ENCODE results near the gene KXD1.
A peak's percentile ranks its signal among the peaks of the same experiment; 100 is the strongest.
"Not testable (repeated sequence)": the region's sequence is repeated elsewhere in the genome, so short reads cannot be mapped to it uniquely, and the experiment has no call there.

The KXD1 gene

DNA sequence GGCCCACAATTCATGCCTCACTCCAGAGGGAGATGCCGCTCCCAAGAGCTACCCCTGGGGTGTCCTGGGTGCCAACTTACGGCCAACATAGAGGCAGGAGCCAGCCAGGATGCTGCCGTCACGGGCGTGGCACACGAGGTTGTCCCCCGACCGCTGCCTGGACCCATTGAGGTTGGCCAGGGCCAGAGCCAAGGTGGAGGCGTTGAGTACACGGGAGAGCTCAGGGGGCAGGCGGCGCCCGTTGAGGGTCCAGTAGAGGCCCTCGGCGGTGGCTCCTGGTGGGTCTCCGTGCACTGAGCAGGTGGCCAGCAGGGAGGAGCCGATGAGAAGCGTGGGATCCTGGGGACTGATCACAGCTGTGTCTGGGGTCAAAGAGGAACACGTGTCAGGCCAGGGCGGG is 41.8 kb downstream of the KXD1 start:
- no peak overlapping the region for H3K4me3 ChIP-seq (ENCODE audit: low read depth, low read length)

DNA sequence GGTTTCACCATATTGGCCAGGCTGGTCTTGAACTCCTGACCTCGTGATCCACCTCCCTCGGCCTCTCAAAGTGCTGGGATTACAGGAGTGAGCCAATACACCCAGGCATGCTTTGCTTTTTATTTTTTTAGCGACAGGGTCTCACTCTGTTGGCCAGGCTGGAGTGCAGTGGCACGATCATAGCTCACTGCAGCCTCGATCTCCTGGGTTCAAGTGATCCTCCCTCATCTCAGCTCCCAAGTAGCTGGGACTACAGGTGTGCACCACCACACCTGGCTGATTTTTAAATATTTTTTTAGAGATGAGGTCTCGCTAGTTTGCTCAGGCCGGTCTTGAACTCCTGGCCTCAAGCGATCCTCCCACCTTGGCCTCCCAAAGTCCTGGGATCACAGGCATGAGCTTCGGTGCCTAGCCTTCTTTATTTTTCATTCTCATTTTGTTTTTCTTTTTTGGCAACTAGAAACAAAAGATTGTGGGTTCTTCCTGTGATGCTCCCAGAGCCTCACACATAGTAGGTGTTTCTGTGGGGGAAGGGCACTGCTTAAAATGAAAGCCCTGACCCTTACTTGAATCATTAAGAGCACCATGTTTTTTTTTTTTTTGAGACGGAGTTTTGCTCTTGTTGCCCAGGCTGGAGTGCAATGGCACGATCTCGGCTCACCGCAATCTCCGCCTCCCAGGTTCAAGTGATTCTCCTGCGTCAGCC is 43.2 kb downstream of the KXD1 start:
- H3K4me3 ChIP-seq (ENCODE audit: low read depth, low read length): not testable (repeated sequence)

DNA sequence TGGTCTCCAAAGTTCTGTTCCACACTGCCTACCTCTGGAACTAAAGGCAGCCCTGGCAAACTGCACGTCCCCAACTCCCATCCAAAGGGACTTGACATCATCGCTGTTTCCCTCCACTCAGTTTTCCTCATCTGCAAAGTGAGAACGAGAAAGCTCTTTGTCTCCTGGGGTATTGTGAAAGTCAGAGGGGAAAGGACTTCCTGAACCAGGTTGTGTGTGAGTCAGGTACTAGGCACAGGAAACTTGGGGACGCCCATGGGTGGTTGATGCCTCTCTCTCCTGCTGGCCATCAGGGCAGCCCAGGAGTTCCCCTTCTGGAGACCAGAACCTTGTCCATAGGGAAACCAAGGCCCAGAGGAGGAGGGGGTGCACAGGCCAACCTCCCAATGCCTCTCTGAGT is 44.2 kb downstream of the KXD1 start:
- no peak overlapping the region for H3K4me3 ChIP-seq (ENCODE audit: low read depth, low read length)

DNA sequence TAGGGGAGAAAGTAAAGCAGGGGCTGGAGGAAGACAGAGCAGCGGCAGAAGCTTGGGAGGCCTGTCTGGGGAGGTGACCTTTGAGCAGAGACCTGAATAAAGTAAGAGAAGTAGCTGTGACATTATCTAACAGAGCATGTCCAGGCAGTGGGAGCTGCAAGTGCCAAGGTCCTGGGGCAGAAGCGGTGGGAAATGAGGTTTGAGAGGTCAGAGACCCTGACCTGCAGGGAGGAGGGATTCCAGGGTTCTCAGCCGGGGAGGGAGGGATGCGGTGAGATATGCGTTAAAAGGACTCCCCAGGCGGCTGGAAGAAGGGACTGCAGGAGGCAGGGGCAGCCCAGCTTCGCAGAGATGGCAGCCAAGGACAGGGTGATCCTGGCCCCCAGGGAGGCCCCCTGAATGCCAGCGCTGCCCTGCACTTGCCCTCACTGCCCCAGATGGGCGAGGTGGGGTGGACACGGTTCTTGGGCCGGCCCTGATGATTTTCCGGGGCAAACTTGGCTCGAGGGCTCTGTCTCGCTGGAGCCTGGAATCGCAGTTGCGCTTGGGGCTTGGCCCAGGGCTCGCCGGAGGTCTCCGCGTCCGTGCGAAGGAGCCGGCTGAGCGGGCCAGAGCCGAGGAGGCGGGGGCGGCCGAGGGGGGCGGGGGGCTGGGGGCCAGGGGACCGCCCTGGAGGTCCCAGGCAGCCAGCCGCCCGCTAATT is 45.7 kb downstream of the KXD1 start:
- no peak overlapping the region for H3K4me3 ChIP-seq (ENCODE audit: low read depth, low read length)

DNA sequence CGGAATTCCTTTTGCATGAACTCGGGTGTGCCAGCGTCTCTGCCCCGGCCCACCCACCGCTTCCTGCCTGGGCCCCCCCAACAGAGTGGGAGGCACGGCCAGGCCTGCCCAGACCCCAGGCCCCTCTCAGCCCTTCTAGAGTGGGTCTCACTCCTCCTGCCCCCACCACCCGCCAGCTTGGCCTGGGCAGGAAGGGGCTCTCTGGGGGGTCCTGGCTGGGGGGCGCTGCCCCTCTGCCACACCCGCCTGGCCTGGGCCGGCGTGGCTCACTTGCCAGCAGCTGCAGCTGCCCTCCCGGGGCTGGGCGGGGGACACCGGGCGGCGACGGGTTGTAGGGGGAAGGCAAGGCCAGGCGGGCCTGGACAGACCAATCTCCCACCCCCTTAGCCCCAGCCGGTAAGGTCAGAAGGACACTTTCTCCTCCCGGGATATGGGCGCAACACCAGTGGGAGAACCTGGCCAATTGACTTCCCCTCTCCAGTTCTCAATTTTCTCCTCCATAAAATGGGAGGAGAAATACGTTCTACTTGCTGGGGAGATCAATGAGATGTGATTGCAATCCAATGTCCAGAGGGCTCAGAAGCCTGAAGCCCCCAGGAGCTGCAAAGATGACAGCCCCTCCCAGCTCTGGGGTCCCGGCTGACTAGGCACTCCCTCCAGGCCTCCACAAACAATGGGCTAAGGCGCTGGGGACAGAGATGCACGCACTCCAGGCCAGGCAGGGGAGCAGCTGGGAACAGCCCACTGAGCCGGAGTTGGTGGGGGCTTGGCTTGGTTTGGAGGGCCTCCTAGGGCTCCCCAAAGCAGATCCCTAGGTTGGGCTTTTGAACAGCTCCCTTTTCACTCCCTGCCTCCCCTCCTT is 46.5 kb downstream of the KXD1 start:
- peak overlapping the region; percentile 1 for H3K4me3 ChIP-seq (ENCODE audit: low read depth, low read length)

DNA sequence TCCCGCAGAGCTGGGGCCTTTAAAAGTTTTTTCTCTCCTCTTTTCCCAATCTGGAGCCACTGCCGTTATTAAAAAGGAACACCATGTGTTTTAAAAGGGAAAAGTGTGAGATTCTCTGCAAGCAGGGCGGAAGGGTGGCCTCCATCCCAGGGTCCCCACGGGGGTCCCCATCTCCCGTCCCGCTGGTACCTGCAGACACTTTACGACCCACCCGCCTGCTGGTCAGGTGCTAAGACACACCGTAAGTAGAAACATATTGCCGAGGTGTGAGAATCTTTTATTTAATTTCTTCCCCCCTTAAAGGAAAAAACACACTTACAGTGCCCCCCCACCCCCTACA is 47.1 kb downstream of the KXD1 start:
- H3K4me3 ChIP-seq (ENCODE audit: low read depth, low read length): peak overlapping the region; percentile 1

DNA sequence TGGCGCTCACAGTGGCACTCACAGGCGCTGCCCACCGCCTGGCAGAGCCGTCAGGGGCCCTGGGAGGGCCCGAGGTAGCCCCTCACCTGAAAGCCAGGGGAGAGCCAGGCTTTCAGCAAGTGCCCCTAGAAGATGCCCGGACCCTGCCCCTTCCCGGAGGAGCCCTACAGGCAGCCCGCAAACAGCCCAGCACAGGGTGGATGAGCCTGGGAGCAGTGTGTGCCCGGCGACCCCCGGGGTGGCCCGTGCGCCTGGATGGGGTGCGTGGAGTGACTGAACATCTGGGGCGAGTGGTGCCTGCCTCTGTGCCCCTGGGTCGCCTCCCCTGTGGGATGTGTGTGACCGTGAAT is 47.5 kb downstream of the KXD1 start:
- peak overlapping the region; percentile 35 for H3K4me3 ChIP-seq (ENCODE audit: low read depth, low read length)

DNA sequence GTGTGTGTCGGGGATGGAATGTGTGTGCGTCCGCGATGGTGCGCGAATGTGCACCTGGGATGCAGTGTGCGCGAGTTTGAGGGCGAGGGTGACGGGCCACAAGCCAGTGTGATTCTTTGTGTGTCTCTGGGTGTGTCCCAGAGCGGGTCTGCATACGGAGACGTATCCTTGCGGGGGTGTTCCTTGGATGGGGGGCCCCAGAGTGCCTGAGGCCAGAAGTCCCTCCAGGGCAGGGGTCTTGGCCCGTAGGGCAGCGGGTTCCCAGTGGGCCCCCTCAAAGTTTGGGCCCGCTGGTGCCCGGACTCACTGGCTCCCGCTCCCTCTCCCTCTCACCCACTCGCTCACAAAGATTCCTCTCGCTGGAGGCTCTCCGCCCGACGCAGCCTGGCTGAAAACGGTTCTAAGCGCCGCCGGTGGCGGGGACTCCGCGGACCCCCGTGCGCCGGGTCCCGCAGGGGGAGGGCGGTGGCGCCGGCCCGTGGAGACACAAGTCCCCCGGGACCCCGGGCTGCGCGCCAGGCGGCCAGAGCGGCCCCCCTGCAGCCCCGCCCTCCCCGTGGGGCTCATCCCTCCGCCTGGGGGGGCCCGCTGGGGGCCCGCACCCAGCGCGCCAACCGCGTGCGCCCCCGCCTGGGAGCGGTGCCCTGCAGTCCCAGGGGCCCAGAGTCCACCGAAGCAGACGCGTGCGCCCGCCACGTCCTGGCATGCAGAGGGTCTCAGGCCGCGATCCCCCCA is 48.0 kb downstream of the KXD1 start:
- peak overlapping the region; percentile 35 for H3K4me3 ChIP-seq (ENCODE audit: low read depth, low read length)

DNA sequence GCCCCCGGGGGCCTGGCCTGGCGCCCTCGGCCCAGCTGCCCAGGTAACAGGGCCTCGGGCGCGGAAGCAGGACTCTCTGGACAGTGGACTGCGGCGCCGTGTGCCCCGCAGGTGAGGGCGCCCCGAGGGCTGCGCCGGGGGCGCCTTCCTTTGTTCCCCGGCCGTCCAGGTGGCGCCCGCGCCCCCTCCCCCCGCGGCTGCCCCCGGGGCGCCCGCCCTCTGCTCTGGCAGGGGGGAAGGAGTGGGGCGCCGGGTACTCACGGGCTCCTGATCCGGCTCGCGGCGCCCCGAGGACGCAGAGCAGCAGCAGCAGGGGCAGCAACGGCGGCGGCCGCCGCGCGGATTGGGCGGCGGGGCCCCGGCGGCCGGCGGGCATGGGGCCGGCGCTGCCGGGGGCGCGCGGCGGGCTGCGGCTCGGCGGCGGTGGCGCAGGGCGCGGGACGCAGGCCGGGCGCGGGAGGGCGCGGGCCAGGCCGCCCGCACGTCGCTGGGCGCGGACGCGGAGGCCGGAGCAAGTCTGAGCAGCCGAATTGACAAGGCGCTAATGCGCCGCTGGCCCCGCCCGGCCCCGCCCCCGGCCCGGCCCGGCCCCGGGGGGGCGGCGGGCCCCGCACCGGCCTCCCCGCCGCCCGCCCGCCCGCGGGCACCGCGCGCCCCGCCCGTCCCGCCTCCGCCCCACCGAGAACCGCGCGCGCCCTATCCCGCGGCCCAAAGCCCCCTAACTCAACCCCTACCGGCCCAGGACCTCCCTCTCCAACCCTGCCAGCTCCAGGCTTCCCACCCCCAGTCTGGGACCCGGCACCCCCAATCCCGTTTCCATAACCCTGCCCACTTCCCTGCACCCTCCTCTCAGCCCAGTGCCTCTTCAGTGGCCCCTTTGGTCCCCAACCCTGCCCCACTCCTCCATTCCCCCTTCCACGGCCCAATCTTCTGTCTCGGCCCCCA is 48.9 kb downstream of the KXD1 start, which contains the start of gene CRLF1:
CRLF1 (minus strand) TSS at position 519 of the 945 bp plus-strand sequence; CDS start at position 376, 143 bp downstream.
- H3K4me3 ChIP-seq (ENCODE audit: low read depth, low read length): peak within 1 kb of the TSS; percentile 35

DNA sequence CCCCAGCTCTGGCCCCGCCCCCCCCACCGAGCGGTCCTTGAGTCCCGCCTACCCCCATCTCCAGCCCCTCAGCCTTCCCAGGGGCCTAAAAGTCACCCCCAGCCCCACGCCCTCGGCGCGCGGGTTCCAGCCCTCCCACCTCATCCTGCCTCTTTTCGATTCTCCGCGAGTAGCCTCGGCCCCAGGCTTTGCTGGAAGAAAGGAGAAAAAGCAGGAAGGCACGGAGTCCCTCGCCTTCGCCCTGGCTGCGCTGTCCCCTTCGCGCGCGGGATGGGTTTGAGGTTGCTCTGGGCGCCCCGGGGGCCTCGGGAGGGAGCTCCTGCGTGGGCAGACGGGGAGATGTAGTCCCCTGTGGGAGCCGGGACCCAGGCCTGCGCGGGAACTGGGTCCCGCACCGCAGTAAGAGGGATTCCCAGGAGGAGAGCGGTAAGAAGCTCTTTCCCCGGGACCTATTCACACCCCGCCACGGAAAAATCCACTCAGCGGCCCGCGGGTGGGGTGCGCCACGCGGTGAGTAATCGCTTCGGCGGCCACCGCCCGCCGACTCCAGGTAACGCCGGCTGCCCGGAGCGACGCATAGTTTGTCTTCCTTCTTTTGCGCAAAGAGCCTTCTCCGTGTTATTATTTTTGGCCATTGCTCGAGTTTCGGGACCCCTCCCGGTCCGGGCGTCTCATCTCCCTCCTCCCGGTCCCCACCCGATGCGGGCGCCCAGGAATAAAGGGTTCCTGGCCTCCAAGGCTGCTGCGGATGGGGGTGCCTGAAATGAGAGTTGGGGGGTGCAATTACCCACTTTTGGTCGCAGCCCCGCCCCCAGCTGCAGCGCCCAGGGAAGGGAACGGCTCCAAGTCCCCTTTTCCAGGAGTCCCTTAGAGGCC is 49.8 kb downstream of the KXD1 start:
- peak overlapping the region; percentile 17 for H3K4me3 ChIP-seq (ENCODE audit: low read depth, low read length)

DNA sequence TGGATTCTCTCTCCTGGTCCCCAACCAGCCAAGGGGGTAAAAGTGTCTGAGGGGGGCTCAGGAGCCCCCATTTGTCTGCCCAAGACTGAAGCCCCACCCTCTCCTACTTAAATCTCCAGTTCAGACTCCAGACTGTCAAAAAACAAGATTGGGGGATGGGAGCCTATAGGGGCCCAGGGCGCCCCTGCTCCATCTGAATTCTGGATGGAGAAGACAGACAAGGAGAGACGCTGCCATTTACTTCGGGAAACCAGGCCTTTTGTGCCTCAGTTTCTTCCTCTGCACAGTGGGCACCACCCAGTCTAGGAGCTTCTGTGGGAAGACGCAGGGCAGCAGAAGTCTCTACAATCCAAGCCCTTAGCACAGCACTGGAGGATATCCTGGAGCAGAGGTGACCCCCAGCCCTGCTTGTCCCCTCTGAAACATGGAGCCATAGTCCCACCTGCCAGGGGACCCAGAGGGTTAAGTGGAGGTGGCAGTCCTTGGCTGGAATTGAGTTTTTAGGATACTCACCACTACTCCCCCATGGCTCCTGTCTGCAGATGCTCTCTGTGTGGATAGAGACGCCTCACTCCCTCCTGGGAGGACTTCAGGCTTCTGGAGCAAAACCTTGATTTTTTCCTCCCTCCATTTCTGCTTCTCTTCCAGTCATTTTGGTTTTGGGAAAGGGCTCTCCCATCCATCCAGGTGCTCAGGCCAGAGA is 50.6 kb downstream of the KXD1 start:
- H3K4me3 ChIP-seq (ENCODE audit: low read depth, low read length): no peak overlapping the region

DNA sequence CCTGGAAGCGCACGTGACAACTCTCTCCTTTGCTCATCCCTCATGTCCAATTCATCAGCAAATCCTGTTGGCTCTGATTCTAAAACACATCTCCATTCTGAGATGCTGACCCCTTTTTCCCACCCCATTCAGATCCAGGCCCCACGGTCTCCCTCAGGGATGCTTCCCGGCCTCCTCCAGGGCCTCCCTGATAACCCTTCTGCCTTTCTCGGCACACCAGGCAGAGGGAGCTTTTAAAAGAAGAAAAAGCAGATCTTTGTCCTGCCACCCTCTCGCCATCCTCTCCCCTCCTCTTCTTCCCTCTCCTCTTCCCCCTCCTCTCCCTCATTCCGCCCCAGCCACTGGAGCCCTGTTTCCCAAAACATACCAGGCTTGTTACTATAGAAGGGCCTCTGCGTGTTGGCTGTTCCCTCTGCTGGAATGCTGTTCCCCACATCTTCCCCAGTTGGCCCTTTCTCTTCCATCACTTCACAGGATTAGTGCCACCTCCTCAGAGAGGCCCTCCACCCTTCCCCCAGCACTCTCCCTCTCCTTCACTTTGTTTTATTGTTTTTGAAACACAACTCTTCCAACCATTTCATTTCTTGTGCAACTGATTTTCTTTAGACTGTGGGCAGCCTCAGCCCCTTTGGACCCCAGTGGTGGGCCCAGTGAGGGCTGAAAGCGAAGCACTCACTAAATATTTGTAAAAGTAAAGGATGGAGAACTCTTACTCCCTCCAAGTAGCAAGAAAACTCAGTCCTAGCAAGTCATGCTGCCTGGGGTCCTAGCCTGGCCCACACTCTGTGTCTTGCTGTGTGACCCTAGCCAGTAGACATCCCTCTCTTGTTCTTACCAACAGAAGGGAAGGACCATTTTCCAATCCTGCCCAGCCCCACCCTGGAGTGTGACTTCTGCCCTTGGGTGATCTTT is 51.4 kb downstream of the KXD1 start:
- H3K4me3 ChIP-seq (ENCODE audit: low read depth, low read length): no peak overlapping the region

DNA sequence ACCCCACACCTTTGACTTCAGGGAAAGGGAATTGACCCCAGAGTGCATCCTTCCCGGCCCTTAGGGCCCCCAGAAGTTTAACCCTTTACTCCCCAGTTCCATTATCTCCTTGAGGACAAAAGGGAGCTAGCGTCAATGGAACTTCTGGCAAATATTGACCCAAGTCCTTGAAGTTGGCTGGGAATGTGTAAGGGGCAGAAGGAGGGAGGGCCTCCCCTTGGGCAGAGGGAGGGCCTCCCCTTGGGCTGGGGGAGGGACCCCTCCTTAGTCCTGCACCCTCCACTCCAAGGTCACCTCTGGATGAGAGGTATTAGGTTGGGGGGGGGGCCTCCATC is 52.0 kb downstream of the KXD1 start:
- no peak overlapping the region for H3K4me3 ChIP-seq (ENCODE audit: low read depth, low read length)

DNA sequence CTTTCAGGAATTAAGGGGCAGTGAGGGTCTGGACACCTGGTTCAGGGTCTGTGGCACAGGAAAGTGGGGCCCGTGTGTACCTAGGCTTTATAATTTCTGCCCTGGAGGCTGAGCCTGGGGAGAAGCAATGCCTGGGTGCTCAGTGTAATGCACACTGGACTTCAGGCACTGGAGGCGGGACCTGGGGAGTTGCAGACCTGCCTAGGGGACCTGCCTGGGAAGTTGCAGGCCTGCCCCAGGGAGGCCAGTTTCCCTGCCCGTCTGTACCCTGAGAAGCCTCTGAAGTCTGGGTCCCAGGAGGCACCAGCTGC is 52.5 kb downstream of the KXD1 start:
- no peak overlapping the region for H3K4me3 ChIP-seq (ENCODE audit: low read depth, low read length)

DNA sequence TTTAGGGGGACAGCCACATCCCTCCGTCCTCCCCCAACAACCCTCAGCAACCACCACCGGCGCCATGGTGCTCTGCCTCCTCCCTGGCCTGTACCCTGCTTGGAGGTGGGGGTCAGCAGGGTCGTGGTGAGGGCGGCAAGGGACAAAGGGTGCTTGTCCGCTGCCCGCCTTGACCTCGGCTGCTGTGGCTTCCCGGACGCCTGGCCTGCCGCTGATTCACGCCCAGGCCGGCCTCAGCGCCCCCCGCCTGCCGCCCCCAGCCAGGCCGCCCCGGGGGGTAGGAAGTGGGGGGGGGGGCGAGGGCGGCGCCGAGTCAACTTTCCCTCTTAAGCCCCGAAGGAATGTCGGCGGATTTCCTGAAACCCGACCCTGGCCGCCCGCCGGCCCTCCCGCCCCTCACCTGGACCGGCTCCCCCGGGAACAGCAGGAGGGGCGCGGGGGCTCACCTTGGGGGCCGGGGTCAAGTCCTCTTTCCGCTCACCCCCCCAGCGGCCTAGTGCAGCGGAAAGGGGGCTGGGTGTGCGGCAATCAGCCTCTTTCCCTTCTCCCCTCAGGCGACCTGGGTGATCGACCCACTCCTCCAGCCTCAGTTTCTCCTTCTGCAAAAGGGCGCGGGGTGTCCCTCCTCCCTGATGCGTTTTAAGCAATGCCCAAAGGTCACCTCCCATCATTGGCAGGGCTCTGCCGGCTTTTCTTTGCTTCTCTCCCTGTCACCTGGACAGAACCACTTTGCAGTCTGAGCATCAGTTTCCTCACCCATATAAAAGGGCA is 53.1 kb downstream of the KXD1 start:
- H3K4me3 ChIP-seq (ENCODE audit: low read depth, low read length): peak overlapping the region; percentile 17

DNA sequence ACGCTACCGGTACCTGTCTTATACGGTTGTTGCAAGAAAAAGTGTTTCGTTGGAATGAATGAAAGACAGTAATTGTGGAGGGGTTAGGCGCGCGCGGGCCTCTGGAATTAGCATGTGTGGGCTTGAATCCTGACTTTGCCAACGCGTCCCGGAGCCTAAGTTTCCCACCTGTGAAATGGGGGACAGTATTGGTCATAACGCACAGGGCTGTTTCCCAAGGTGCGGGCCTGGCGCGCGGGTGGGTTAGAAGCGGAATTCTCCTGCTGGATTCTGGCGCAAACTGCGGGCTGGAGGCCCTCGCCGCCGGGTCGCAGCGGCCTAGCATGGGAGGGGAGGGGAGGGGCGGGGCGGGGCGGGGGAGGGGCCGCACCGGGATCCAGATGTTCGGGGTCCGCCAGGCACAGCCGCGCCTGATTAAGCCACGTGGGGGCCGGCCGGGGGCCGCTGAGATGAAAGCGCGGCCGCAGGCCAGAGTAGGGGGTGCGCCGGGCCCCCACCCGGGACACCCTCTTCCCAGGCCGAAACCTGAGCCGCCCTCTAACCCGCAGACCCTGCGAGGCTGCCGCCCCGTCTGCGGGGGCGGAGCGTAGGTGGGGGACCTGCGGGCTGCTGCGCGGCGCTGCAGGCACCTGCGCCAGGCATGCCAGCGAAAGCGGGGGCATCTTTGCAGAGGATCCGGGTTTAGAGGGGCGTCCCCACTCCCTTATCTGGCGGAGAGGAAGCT is 53.8 kb downstream of the KXD1 start:
- peak overlapping the region; percentile 17 for H3K4me3 ChIP-seq (ENCODE audit: low read depth, low read length)
